Ramos (cell line): Measurements from ENCODE around the gene RAB29.
"Not testable (repeated sequence)": the region's sequence is repeated elsewhere in the genome, so short reads cannot be mapped to it uniquely, and the experiment has no call there.

Experiments used
- in situ Hi-C: fragments of 300-500 bp; cut with MboI; formaldehyde crosslinking; loops from one replicate; pipeline ENCODE4 v1.14.3; 2022; ENCODE audit warnings: low sequenced_read_pairs; ENCODE audit not compliant: unreplicated experiment

The RAB29 gene

DNA sequence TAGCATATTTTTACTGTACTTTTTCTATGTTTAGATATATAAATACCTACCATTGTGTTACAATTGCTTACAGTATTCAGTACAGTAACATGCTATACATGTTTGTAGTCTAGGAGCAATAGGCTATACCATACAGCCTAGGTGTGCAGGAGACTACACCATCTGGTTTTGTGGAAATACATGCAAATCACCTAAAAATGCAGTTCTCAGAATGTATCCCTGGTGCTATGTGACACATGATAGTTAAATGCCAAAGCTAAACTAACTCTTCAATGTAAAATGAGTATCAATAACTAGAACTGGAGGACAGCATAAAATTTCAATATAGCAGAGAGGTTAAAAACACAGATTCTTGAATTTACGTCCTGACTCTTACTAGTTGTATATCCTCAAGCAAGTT, 40.1 kb downstream of the RAB29 start:
- in situ Hi-C loops = no loop called here

DNA sequence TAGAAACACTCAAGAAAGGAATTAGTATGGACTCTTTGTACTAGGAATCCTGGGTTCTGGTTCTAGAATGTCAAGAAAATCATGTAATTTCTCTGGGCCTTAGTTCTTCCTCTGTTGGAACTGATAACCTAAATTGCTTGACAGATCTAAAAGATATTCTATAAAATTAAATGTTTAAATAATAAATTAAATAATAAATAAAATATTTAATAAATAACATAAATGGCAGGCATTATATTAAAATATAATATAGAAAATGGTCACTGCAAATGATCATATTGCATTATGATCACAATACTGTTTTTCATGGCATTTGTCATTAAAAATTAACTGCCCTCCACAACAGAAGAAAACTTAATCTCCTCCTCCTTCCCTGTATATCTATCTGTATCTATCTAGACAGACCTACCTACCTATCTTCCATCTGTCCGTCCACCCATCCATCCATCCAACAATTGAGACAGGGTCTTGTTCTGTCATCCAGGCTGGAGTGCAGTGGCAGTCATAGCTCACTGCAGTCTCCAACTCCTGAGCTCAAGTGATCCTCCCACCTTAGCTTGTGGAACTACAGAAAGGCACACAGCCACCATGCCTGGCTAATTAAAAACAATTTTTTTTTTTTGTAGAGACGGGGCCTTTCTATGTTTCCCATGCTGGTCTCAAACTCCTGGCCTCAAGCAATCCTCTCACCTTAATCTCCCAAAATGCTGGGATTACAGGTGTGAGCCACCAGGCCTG, 41.7 kb downstream of the RAB29 start:
- in situ Hi-C loops = no loop called here

DNA sequence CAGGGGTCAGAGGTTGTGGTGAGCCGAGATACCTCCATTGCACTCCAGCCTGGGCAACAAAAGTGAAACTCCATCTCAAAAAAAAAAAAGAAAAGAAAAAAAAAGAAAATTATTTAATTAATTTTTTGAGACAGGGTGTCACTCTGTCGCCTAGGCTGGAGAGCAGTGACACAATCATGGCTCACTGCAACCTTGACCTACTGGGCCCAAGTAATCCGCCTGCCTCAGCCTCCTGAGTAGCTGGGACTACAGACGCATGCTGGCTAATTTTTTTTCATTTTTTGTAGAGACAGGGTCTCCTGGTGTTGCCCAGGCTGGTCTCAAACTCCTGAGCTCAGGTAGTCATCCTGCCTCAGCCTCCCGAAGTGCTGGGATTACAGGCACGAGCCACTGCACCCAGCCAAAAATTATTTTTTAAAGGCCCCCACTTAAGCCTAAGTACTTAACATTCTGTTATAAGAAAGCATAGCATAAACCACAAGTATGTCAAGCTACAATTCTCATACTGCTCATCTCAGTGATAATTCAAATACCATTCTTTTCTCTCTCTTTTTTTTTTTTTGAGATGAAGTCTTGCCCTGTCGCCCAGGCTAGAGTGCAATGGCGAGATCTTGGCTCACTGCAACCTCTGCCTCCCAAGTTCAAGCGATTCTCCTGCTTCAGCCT, 45.2 kb downstream of the RAB29 start:
- in situ Hi-C loops = no loop called here

DNA sequence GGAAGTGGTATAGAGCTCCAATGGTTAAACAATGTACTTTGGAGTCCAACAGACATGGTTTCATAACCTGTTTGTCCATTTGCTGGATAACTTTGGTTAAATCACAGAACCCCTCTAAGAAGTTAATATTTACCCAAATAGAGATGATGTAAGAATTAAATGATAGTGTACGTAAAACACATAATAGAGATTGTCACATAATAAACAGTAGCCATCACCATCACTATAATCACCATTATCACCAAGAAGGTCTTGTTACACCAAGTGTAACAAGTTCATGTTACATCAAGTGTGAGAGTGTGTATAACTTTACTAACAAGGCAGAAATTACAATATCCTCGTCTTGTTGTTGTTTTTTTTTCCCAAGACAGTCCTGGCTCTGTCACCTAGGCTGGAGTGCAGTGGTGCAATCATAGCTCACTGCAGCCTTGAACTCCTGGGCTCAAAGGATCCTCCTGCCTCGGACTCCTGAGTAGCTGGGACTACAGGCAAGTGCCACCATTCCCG, 48.6 kb downstream of the RAB29 start:
- in situ Hi-C loops = no loop called here

DNA sequence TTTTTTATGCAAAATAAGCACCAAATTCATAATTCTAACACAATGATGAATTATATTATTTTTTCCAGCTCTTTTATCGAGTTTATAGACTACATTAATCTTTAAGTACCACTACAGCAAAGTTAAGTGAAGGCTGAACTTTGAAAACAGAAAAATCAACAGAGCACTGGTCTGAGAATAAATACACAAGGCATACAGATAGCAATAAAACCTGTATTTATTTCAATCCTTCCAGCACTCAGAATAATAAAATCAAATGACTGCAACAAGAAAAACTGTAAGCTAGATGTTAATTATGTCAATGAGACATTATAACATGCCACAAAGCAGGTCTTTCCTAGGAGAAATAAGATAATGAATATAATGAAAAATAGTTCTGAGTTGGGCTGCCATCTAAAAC, 49.8 kb downstream of the RAB29 start:
- in situ Hi-C loops = no loop called here

DNA sequence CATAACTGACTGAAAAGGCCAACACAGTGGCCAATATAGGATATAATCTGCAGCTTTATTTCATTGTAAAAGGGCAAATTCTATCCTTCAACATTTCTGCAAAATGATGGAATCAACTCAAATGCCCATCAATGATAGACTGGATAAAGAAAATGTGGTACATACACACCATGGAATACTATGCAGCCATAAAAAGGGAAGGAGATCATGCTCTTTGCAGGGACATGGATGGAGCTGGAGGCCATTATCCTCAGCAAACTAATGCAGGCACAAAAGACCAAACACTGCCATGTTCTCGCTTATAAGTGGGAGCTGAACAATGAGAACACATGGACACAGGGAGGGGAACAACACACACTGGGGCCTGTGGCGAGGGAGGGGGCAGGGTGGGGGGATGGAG, 54.5 kb downstream of the RAB29 start:
- in situ Hi-C loops = not testable (repeated sequence)

DNA sequence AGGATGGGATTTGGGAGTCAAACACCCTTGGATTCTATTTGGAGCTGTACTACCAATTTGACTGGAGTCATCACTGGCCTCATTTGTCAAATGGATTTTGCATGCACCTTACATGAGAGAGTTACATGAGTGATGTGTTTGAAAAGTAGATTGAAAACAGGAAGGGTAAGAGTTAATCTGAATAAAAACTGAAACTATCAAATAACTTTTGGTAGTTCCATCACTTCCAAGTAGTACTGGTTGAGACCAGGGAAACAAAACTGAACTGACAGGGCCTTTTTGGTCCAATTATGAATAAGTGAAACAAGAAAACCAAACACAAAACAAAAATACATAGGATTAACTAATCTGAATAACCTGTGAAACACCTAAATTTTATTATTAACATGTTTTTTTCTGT, 55.5 kb downstream of the RAB29 start:
- in situ Hi-C loops = no loop called here

DNA sequence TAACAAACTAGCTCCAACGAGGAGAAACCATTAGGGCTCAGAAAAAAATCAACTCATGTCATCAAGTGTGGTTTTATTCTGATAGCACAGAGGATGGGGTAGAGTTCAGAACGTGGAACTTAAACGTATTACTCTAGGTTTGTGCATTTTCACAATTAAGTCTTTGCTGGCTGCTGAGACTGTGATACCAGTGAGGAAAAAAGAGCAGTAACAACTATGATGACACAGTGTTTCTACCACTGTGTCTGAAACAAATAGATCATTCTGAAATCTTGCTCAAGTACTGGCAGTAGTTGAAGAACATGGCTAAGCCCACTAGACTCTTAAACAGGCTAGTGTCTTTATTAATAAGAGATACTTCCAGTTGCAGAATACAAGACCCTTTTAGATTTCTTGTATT, 56.3 kb downstream of the RAB29 start:
- in situ Hi-C loops = no loop called here
